LHCN-M2 (cell line): ENCODE results near the gene ATP6V1F. TPM values are rescaled to one million over a fixed set of nuclear protein-coding genes. Genes with fewer than 3 reads are reported as not detected.

ENCODE experiments used
- DNase-seq: peaks from one replicate; pipeline ENCODE4 v3.0.0-alpha.2; 2012; ENCODE audit warnings: low read depth
- total RNA-seq: library from RNA; depleted of rRNA; stranded (reverse); fragments of >200 nt; gene quantifications from 2 replicates; pipeline ENCODE4 v1.2.3, GENCODE V29; 2014

ATP6V1F gene
- total RNA-seq, 1 experiment from 2014 or later = 211 TPM

GRCh38 chr7:128867842-128868623 lies 5.4 kb downstream of the ATP6V1F start:
- no peak for DNase-seq

DNA sequence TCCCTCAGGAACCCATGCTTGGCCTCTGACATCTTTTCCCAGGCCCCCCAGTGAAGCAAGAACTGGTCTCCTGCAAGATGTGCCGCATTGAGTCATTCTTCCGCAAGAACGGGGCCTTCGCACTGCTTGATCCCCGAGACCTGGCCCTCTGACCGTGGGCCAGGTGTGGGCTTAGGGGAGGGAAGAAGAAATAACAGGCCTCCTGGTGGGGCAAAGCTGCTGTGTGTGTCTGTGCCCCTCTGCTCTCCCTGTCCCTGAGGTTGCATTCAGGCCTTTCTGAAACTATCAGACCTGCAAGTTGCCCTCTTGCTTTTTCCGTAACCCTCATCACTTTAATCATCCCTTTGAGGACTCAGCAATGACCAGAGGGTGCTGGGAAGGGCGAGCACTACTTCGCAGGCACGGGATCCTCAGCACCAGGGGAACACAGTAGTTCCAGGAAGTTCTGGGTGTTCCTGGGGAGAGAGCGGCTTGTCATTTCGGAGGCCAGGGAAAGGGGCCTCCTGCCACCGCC lies 6.0 kb downstream of the ATP6V1F start:
- DNase-seq = no peak

- DNase-seq = no peak
These were observed 6.7 kb downstream of the ATP6V1F start for GRCh38 chr7:128869138-128869943.

DNA sequence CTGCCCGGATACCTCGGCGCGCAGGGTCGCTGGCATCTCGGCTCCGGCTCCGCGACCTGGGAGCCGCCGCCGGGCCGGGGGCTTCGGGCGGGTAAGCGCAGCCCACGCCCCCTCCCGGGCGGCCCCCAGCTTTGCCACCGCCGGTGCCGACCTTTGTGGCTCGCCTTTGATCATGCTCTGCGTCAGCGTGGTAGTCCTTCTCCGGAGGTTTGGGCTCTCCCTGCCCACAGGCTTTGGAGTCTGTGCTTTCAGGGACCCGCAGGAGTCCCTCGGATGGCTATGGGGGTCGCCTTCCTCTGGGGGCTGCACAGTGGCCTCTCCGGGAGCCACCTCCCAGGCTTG lies 7.3 kb downstream of the ATP6V1F start:
- no peak for DNase-seq

DNA sequence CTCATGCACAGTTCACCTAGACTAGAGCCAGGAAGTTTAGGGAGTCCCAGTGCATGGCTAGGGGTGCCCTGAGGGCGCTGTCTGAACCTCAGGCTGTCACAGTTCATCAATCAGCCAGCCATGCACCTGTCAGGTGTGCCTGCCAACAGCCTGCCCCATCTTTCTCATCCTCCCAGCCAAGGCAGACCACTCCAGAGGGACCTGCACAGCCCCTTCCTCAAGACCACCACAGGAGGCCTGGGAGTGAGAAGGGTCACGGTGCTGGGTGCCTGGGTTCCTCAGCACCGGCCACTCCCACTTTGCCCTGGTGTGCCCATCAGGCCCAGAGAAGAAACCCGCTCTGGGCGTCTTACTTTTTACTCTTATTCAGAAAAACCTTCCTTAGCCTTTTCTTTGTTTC lies 8.4 kb downstream of the ATP6V1F start:
- no peak for DNase-seq

- DNase-seq = no peak
These were observed 9.8 kb downstream of the ATP6V1F start for GRCh38 chr7:128872394-128872824.

DNA sequence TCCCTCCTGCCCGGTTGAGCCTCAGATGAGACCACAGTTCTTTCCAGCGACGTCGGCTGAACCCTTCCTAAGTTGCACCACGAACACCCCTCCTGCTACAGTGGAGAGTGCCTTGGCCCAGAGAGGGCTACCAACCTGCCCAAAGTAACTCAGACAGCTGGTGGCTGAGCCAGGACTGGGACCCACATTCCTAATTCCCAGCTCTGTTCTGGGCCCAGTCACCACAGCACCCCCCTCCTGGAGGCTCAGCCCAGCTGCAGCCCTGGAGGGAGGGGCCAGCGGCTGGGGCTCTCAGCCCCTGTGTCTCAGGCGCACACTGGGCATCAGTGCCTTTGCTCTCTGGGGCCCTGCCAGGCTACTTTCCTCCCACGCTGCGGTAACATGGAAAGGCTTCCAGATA lies 10.6 kb downstream of the ATP6V1F start:
- DNase-seq = no peak

DNA sequence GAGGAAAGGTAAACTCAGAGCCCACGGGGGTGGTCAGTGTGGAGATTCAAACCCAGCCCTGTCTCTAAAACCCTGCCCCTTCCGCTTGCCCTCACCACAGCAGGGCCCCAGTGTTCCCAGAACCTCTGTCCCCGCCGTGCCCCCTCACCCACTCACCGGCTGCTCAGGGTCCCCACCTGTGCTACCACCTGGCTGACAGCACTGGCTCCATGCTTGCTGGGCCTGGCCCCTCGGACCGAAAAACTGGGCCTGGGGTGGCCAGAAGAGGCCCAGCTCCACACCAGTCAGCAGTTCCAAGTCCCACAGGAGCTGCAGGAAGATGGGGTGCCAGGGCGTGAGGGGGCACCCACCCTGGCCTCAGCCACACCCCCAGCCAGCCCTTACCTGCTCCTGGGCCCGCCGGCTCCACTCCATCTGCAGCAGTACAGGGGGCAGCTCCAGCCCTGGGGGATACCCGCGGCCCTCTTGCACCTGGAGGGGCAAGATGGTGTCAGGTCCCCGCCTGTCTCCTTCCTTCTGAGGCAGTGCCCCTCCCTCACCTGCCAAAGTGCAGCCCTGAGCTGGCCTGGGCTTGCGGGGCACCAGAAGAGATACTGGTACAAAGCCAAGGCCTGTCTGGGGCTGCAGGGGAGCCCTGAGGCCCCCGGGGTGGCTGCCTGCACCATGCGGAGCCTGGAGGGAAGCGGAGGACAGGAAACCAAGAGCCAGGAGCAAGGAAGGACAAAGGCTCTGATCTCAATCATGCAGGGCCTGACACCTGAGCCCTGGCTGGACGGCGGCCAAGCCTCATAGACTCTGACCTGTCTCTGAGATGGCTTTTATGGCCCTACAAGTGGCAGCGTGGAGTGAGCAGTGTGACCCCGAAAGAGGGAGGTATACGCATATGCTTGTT lies 11.7 kb downstream of the ATP6V1F start:
- DNase-seq = no peak

- no peak for DNase-seq
These were observed 12.9 kb downstream of the ATP6V1F start for GRCh38 chr7:128875523-128875948.

DNA sequence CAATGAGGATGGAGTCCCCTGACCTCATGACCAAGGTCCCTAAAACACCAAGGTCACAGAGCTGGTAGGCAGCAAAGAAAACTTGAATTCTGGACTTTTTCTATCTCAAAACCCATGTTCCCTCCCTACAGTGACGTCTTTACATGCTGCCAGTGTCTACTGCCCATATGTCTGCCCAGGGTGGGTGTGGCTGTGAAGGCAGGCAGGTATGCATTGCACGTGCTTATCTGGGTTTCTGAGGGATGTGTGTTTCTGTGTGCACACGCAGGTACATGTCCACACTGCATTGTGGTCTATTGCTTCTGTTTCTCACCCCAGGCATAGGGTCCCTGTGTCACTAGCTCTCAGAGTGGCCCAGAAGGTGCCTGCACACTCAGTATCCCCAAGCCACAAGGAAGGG lies 13.5 kb downstream of the ATP6V1F start:
- DNase-seq = no peak

DNA sequence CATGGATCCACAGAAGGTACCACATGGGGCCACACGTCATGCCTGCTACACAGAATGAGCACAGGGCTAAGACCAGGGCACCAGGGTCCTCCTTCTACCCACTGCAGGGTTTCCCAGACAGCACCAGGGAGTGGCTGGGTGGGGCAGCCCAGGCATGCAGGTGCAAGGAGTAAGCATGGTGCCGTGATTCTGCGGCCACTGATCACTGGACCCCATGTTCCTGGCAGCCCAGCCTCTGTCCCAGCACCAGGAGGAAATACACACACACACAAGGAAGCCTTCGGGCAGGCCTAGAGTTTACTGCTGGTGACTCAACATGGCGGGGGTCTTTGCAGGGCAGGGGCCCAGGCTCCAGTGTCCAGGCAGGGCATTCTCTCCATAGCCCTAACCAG lies 13.9 kb downstream of the ATP6V1F start:
- DNase-seq = no peak

- DNase-seq = no peak
These were observed 14.5 kb downstream of the ATP6V1F start for GRCh38 chr7:128876978-128877755.

GRCh38 chr7:128877756-128878120 lies 15.1 kb downstream of the ATP6V1F start:
- DNase-seq = no peak

GRCh38 chr7:128878226-128879105 lies 15.8 kb downstream of the ATP6V1F start:
- no peak for DNase-seq

DNA sequence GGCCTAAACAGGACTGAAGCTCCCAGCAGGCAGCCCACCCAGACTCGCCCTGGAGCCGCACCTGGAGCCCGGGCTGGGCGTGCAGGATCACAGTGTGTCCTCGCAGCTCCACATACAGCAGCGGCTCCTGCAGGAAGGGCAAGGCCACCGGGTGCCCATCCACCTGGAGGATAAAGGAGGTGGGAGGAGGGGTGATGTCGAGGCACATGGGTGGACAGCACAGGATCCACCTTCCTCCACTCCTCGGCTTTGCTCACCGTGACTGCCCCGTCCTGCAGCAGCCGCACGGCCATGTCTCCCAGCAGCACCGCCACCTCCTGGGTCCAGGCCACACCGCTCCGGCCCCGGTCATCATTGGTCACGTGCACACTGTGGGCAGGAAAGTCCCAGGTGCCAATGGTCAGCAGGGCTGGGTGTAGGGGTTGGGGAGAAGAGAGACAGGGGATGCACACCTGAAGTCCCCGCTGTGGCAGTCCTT lies 16.8 kb downstream of the ATP6V1F start:
- DNase-seq = no peak

DNA sequence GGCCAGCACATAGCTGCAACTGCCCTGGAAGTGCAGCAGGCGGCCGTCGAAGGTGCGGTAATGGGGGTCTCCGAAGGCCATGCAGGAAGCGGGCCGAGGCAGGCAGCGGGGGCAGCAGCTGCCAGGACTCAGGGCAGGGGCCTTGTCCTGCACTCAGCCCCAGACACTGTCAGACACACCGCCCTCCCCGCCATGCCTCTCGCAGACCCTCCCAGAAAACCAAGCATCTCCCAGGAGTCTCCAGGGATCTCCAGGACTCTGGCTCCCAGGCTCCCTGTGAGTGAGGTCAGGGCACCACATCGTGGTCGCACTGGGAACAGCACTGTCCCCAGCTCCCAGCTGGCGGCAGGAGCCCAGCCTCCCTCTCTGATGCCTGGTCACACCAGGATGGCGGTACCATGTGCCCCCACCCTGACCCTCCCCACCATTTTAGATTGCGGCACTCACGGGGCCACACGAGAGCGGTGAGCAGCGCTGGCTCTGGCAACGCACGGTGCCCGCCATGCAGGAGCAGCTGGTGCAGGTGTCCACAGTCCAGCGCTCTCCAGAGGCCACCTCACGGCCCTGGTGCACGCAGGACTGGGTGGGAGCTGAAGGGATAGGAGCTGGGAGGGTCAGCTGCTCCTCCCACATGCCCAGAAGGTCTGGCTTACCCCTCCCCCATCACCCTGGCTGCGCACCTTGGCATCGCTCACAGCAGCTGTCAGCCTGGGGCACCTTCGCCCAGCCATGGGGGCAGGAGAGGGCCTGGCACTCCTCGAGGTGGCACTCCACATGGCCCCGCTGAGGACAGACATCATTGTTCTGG lies 17.5 kb downstream of the ATP6V1F start:
- peak; percentile 54 for DNase-seq

GRCh38 chr7:128880791-128881457 lies 18.3 kb downstream of the ATP6V1F start:
- no peak for DNase-seq

DNA sequence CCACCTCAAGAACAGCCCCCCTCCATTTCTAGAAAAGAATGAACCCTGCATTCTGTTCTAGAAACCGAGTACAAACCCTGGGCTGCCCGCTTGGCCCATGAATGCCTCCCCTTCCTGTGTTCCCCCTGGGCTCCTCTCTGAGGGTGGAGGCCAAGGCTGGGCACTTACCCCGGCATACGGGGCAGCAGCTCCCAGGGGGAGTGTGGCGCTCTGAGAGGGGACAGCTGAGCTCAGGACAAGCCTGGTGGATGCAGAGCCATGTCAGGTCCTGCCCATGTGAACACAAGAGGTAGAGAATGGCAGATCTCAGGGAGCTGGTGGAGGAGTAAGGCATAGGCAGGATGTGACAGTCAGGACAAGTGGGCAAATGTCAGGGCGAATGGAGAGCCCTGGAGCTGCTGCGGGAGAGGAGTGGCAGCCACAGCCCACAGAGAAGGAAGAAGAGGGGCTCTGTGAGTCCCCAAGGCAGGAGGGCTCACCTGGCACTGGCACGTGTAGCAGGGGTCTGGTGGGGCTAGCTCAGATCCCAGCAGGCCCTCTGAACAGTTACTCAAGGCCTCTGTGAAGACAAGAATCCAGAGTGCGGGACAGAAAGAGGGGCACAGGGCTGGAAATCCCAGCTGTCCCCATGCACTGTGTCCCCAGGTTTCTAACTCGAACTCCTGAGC lies 18.9 kb downstream of the ATP6V1F start:
- no peak for DNase-seq
